Measurements from ENCODE around the gene DGKK. TPM values are rescaled to one million over a fixed set of nuclear protein-coding genes. Genes with fewer than 3 reads are reported as not detected.

The DGKK gene
- total and polyA plus RNA-seq, 4 donors, result 2.9 TPM; not detected in 3

DNA sequence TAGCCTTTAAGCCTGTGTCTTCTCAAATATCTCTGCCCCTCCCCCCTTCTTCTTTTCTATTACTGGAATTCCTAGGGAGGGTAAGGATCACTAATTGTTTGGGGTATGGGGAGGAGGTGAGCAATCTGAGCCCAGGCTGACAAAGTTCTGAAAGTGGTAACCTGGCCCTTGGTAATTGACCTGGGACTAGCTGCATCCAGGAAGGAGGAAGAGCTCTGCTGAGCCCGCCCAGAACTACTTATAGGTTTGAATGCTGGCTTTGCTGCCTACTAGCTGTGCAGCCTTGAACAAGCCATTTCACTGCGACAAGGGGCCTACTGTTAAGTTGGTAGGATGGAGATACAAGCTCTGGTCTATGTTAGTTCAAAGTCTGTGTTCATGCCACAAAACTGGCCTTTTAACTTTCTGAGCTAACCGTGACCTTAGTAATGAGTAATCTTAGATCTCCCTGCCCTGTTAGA is 37.8 kb downstream of the DGKK start:
- H3K9me3 ChIP-seq (ENCODE audit: control insufficient read depth in 4 of 4, low read length in 3 of 4), result peaks cover 0 to 2% (median 0%) of the 10 kb centered on the region in 4 donors
- H3K9ac ChIP-seq (ENCODE audit: low read depth in 1 of 2, low read length in 2 of 2), result no peak overlapping the region
- no peak overlapping the region for H3K27ac ChIP-seq (ENCODE audit: low read depth in 1 of 2, low read length in 2 of 2)
- no peak overlapping the region for H3K4me3 ChIP-seq (ENCODE audit: low read depth in 1 of 3, low read length in 3 of 3)
- TF ChIP-seq MAX (IDR thresholded peaks at IDR 0.05), result no peak
- TF ChIP-seq HNF4G (IDR thresholded peaks at IDR 0.05), result no peak
- no peak for TF ChIP-seq GABPA (IDR thresholded peaks at IDR 0.05 in 1 of 2, conservative IDR thresholded peaks at IDR 0.05 in 1 of 2)
- TF ChIP-seq FOXA2 (IDR thresholded peaks at IDR 0.05), result no peak
- no peak for TF ChIP-seq EGR1 (IDR thresholded peaks at IDR 0.05; ENCODE audit: low read depth in 2 of 2)
- H3K27me3 ChIP-seq (ENCODE audit: control insufficient read depth in 4 of 4, insufficient read depth in 4 of 4, low read length in 3 of 4), result peaks cover 0 to 9% (median 0%) of the 10 kb centered on the region in 4 donors
- DNase-seq (ENCODE audit: low spot score), result no peak
- 68% methylated on average over 3 of the region's 3 CpGs for WGBS
- H3K36me3 ChIP-seq (ENCODE audit: control insufficient read depth in 4 of 4, insufficient read depth in 3 of 4, low read depth in 1 of 4, low read length in 3 of 4), result no peaks in the 10 kb centered on the region
- no peaks in the 10 kb centered on the region for H3K4me1 ChIP-seq (ENCODE audit: control insufficient read depth in 4 of 4, insufficient read depth in 4 of 4, low read length in 3 of 4)

GRCh38 chrX:50431623-50432022 is 39.0 kb downstream of the DGKK start:
- WGBS, result 55% methylated on average over 3 of the region's 3 CpGs
- no peak overlapping the region for H3K9ac ChIP-seq (ENCODE audit: low read depth in 1 of 2, low read length in 2 of 2)
- peaks cover 0 to 9% (median 0%) of the 10 kb centered on the region in 4 donors for H3K27me3 ChIP-seq (ENCODE audit: control insufficient read depth in 4 of 4, insufficient read depth in 4 of 4, low read length in 3 of 4)
- peaks cover 0 to 2% (median 0%) of the 10 kb centered on the region in 4 donors for H3K9me3 ChIP-seq (ENCODE audit: control insufficient read depth in 4 of 4, low read length in 3 of 4)
- no peak overlapping the region for H3K27ac ChIP-seq (ENCODE audit: low read depth in 1 of 2, low read length in 2 of 2)
- no peaks in the 10 kb centered on the region for H3K4me1 ChIP-seq (ENCODE audit: control insufficient read depth in 4 of 4, insufficient read depth in 4 of 4, low read length in 3 of 4)
- no peak for DNase-seq (ENCODE audit: low spot score)
- no peaks in the 10 kb centered on the region for H3K36me3 ChIP-seq (ENCODE audit: control insufficient read depth in 4 of 4, insufficient read depth in 3 of 4, low read depth in 1 of 4, low read length in 3 of 4)
- TF ChIP-seq GABPA (IDR thresholded peaks at IDR 0.05 in 1 of 2, conservative IDR thresholded peaks at IDR 0.05 in 1 of 2) (no peak), EGR1 (IDR thresholded peaks at IDR 0.05; ENCODE audit: low read depth in 2 of 2) (no peak), HNF4G (IDR thresholded peaks at IDR 0.05) (no peak)
- TF ChIP-seq, protein P1, sequence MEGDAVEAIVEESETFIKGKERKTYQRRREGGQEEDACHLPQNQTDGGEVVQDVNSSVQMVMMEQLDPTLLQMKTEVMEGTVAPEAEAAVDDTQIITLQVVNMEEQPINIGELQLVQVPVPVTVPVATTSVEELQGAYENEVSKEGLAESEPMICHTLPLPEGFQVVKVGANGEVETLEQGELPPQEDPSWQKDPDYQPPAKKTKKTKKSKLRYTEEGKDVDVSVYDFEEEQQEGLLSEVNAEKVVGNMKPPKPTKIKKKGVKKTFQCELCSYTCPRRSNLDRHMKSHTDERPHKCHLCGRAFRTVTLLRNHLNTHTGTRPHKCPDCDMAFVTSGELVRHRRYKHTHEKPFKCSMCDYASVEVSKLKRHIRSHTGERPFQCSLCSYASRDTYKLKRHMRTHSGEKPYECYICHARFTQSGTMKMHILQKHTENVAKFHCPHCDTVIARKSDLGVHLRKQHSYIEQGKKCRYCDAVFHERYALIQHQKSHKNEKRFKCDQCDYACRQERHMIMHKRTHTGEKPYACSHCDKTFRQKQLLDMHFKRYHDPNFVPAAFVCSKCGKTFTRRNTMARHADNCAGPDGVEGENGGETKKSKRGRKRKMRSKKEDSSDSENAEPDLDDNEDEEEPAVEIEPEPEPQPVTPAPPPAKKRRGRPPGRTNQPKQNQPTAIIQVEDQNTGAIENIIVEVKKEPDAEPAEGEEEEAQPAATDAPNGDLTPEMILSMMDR (IDR thresholded peaks at IDR 0.05; ENCODE audit: low read depth, low read length, missing input control), result no peak
- no peak overlapping the region for H3K4me3 ChIP-seq (ENCODE audit: low read depth in 1 of 3, low read length in 3 of 3)

DNA sequence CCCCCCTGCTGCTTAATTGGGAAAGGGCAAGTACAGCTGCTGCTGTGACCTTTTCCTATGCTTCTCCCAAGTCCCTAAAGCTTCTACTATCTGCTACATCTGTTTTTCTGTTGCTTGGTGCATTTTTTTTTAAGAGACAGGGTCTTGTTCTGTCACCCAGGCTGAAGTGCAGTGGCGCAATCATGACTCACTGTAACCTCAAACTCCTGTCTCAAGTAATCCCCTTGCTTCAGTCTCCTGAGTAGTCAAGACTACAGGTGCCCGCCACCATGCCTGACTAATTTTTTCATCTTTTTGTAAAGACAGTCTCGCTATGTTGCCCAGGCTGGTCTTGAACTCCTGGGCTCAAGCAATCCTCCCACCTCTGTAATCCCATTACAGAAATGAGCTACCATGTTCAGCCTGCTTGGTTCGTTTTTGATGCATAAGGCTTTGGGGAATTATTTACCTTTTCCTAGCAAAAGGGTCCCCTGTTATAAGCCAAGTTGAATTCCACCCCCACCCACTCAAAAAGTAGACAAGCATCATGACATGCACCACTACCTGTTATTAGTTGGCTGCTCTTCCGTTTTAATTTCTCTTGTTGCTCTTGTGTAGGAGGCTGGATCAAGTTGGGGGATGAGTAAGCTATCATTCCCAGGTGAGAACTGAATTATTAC is 39.6 kb downstream of the DGKK start:
- 55% methylated on average over 5 of the region's 5 CpGs for WGBS
- peaks cover 0 to 2% (median 0%) of the 10 kb centered on the region in 4 donors for H3K9me3 ChIP-seq (ENCODE audit: control insufficient read depth in 4 of 4, low read length in 3 of 4)
- H3K36me3 ChIP-seq (ENCODE audit: control insufficient read depth in 4 of 4, insufficient read depth in 3 of 4, low read depth in 1 of 4, low read length in 3 of 4), result no peaks in the 10 kb centered on the region
- no peak for DNase-seq (ENCODE audit: low spot score)
- no peak overlapping the region for H3K9ac ChIP-seq (ENCODE audit: low read depth in 1 of 2, low read length in 2 of 2)
- peaks cover 0 to 9% (median 0%) of the 10 kb centered on the region in 4 donors for H3K27me3 ChIP-seq (ENCODE audit: control insufficient read depth in 4 of 4, insufficient read depth in 4 of 4, low read length in 3 of 4)
- H3K4me1 ChIP-seq (ENCODE audit: control insufficient read depth in 4 of 4, insufficient read depth in 4 of 4, low read length in 3 of 4), result no peaks in the 10 kb centered on the region
- H3K4me3 ChIP-seq (ENCODE audit: low read depth in 1 of 3, low read length in 3 of 3), result no peak overlapping the region
- no peak overlapping the region for H3K27ac ChIP-seq (ENCODE audit: low read depth in 1 of 2, low read length in 2 of 2)
- TF ChIP-seq HNF4G (IDR thresholded peaks at IDR 0.05), result no peak
- no peak for TF ChIP-seq SP1 (IDR thresholded peaks at IDR 0.05)
- TF ChIP-seq, protein P2, sequence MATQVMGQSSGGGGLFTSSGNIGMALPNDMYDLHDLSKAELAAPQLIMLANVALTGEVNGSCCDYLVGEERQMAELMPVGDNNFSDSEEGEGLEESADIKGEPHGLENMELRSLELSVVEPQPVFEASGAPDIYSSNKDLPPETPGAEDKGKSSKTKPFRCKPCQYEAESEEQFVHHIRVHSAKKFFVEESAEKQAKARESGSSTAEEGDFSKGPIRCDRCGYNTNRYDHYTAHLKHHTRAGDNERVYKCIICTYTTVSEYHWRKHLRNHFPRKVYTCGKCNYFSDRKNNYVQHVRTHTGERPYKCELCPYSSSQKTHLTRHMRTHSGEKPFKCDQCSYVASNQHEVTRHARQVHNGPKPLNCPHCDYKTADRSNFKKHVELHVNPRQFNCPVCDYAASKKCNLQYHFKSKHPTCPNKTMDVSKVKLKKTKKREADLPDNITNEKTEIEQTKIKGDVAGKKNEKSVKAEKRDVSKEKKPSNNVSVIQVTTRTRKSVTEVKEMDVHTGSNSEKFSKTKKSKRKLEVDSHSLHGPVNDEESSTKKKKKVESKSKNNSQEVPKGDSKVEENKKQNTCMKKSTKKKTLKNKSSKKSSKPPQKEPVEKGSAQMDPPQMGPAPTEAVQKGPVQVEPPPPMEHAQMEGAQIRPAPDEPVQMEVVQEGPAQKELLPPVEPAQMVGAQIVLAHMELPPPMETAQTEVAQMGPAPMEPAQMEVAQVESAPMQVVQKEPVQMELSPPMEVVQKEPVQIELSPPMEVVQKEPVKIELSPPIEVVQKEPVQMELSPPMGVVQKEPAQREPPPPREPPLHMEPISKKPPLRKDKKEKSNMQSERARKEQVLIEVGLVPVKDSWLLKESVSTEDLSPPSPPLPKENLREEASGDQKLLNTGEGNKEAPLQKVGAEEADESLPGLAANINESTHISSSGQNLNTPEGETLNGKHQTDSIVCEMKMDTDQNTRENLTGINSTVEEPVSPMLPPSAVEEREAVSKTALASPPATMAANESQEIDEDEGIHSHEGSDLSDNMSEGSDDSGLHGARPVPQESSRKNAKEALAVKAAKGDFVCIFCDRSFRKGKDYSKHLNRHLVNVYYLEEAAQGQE (IDR thresholded peaks at IDR 0.05), result no peak
- no peak for TF ChIP-seq RXRA (IDR thresholded peaks at IDR 0.05)
- TF ChIP-seq JUND (IDR thresholded peaks at IDR 0.05), result no peak
- TF ChIP-seq FOXA2 (IDR thresholded peaks at IDR 0.05), result no peak
- no peak for TF ChIP-seq GABPA (IDR thresholded peaks at IDR 0.05 in 1 of 2, conservative IDR thresholded peaks at IDR 0.05 in 1 of 2)
- no peak for TF ChIP-seq YY1 (IDR thresholded peaks at IDR 0.05)
- TF ChIP-seq, protein P1 (IDR thresholded peaks at IDR 0.05; ENCODE audit: low read depth, low read length, missing input control), result no peak
- TF ChIP-seq, protein P3, sequence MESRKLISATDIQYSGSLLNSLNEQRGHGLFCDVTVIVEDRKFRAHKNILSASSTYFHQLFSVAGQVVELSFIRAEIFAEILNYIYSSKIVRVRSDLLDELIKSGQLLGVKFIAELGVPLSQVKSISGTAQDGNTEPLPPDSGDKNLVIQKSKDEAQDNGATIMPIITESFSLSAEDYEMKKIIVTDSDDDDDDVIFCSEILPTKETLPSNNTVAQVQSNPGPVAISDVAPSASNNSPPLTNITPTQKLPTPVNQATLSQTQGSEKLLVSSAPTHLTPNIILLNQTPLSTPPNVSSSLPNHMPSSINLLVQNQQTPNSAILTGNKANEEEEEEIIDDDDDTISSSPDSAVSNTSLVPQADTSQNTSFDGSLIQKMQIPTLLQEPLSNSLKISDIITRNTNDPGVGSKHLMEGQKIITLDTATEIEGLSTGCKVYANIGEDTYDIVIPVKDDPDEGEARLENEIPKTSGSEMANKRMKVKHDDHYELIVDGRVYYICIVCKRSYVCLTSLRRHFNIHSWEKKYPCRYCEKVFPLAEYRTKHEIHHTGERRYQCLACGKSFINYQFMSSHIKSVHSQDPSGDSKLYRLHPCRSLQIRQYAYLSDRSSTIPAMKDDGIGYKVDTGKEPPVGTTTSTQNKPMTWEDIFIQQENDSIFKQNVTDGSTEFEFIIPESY (IDR thresholded peaks at IDR 0.05), result no peak
- TF ChIP-seq MAX (IDR thresholded peaks at IDR 0.05), result no peak
- TF ChIP-seq NR2F2 (IDR thresholded peaks at IDR 0.05), result no peak
- TF ChIP-seq EGR1 (IDR thresholded peaks at IDR 0.05; ENCODE audit: low read depth in 2 of 2), result no peak
- TF ChIP-seq FOXA1 (IDR thresholded peaks at IDR 0.05), result no peak
- no peak for TF ChIP-seq HNF4A (conservative IDR thresholded peaks at IDR 0.05)

Data from liver (tissue), 9 donors.